Ishikawa (cell line): ENCODE data around the gene PRKCE.

Experiments used
- CEBPB ChIP-seq: IDR thresholded peaks from 2 replicates; pipeline ENCODE4 v1.6.1; 2012
- CREB1 ChIP-seq: IDR thresholded peaks from 2 replicates; pipeline ENCODE4 v1.6.1; 2012; ENCODE audit warnings: low read depth
- EGR1 ChIP-seq: IDR thresholded peaks from 2 replicates; pipeline ENCODE4 v1.6.1; 2012
- EP300 ChIP-seq: IDR thresholded peaks from 2 replicates; pipeline ENCODE4 v1.6.1; 2012; ENCODE audit warnings: borderline replicate concordance
- FOXM1 ChIP-seq: IDR thresholded peaks from 2 replicates; pipeline ENCODE4 v1.6.1; 2012; ENCODE audit warnings: low read depth, borderline replicate concordance
- MAX ChIP-seq: IDR thresholded peaks from 2 replicates; pipeline ENCODE4 v1.6.1; 2012
- NFIC ChIP-seq: IDR thresholded peaks from 2 replicates; pipeline ENCODE4 v1.6.1; 2012
- RAD21 ChIP-seq: IDR thresholded peaks from 2 replicates; pipeline ENCODE4 v1.6.1; 2012; ENCODE audit warnings: low read depth
- REST ChIP-seq: IDR thresholded peaks from 2 replicates; pipeline ENCODE4 v1.6.1; 2012; ENCODE audit warnings: low read depth, mild to moderate bottlenecking
- TAF1 ChIP-seq: IDR thresholded peaks from 2 replicates; pipeline ENCODE4 v1.6.1; 2012; ENCODE audit warnings: low read depth, mild to moderate bottlenecking
- TCF12 ChIP-seq: IDR thresholded peaks from 2 replicates; pipeline ENCODE4 v1.6.1; 2012; ENCODE audit warnings: low read depth
- TEAD4 ChIP-seq: IDR thresholded peaks from 2 replicates; pipeline ENCODE4 v1.6.1; 2012
- USF1 ChIP-seq: IDR thresholded peaks from 2 replicates; pipeline ENCODE4 v1.6.1; 2012
- YY1 ChIP-seq: IDR thresholded peaks from 2 replicates; pipeline ENCODE4 v1.6.1; 2012; ENCODE audit warnings: low read depth
- ZBTB7A ChIP-seq: IDR thresholded peaks from 2 replicates; pipeline ENCODE4 v1.6.1; 2012; ENCODE audit warnings: low read depth

PRKCE gene

DNA sequence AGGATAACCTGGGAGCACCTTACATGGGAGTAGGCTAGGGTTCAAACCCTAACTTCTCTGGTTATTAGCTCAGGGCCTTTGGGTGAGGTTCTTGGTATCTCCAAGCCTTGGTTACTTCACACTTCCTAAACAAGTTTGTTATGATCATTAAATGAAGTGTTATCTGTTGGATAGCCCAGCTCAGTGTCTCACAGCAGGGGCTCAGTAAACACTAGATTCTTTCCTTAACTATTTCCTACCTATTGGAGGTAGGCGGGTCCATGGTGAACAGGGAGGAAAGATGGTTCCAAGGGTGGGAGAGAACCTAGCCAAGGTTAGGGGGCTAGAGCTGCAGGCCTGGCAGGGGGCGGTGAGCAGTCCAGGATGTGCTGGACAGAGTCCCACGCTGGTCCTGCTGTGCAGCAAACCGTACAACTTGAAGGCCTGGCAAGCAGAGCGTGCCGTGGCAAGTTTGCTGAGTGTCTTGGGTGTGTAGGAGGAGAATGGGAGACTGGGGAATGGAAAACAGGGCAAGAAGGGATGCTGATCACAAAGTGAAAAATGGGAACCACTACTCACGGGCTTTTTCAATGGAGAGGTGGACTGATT, 259.1 kb downstream of the PRKCE start:
- TF ChIP-seq EGR1 (no peak), REST (peak; percentile 66)

DNA sequence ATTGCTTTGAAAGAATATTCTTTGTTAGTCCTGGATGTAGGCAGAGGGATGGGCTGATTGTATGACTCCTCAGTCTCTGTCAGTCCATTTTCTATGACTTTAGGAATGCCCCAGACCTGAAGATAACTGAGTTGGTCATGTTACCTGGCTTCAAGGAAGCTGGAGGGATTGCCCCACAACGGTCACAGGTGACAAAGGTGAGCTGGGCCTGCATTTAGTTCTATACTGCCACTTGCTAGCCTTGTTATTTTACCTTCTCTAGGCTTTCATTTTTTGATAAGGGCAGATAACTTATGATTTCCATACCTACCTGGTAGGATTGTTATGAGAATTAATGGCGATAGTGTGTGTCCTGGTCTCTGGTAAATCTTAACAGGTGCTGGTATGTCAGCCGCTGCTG, 260.1 kb downstream of the PRKCE start:
- TF ChIP-seq FOXM1 = no peak
- no peak for TF ChIP-seq NFIC
- no peak for TF ChIP-seq RAD21
- no peak for TF ChIP-seq ZBTB7A
- no peak for TF ChIP-seq EGR1
- TF ChIP-seq USF1 = no peak
- no peak for TF ChIP-seq REST
- TF ChIP-seq TAF1 = no peak
- TF ChIP-seq TEAD4 = no peak
- no peak for TF ChIP-seq MAX

- TF ChIP-seq ZBTB7A = no peak
- TF ChIP-seq USF1 = no peak
- TF ChIP-seq RAD21 = no peak
- TF ChIP-seq MAX = no peak
- TF ChIP-seq TCF12 = no peak
- TF ChIP-seq NFIC = no peak
- no peak for TF ChIP-seq TAF1
- TF ChIP-seq CREB1 = no peak
- TF ChIP-seq YY1 = no peak
- TF ChIP-seq REST = no peak
- no peak for TF ChIP-seq EGR1
- no peak for TF ChIP-seq CEBPB
- no peak for TF ChIP-seq EP300
- TF ChIP-seq FOXM1 = no peak
- TF ChIP-seq TEAD4 = no peak
These were observed 260.6 kb downstream of the PRKCE start for GRCh38 chr2:45912109-45912508.

DNA sequence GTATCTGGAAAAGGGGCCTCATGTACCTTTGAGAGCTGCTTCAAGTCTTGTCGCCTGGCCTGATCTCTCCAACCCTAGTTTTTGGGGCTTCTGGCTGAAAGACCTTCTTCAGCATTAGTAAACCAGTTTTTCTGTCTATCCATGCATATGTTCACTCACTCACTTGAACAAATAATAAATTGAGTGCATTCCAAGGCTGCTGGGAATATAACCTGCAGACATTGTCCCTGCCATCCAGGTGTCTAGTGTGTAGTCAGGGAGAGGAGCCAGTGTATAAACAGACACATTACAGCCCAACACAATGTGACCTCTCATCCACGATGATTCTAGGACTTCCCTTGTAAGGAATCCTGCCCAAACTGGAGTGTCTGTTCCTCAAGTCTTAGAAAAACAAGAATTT, 262.1 kb downstream of the PRKCE start:
- TF ChIP-seq FOXM1 (no peak), TEAD4 (no peak), EP300 (no peak), YY1 (no peak), USF1 (no peak), ZBTB7A (no peak), RAD21 (no peak), MAX (no peak), TCF12 (no peak), EGR1 (no peak), TAF1 (no peak), CREB1 (no peak), CEBPB (no peak), NFIC (no peak)
